ENCODE data around the gene MRPL34. TPM values are rescaled to one million over a fixed set of nuclear protein-coding genes. Genes with fewer than 3 reads are reported as not detected.

The MRPL34 gene
- total and polyA plus RNA-seq, 9 of the 15 experiments (the other 6 are each of a cell fraction or from before 2014, with no cell fraction given) = 11.5 to 256 (median 72.5) TPM

- in situ Hi-C loops (cut with MboI) (no loop called here), intact Hi-C loops (cut with micrococcal nuclease) (loop anchor here (1.0 to 5.0 kb wide), 3 partner anchors 76 to 509 kb away; no protein-coding TSS in a partner anchor)
- Histone ChIP-seq H4K20me1 (replicated peaks; ENCODE audit: control insufficient read depth, insufficient read depth, low read length) (peaks cover 6% of the 10 kb centered on the region; the same call in 1 of the 2 replicates), H3K9me3 (replicated peaks; ENCODE audit: control insufficient read depth, insufficient read depth, low read depth, low read length) (no peaks in the 10 kb centered on the region), H3K36me3 (ENCODE audit: control insufficient read depth, insufficient read depth, low read length) (peaks cover 32% of the 10 kb centered on the region; the same call in 2 of the 3 replicates), H3K9ac (ENCODE audit: insufficient read depth in 1 of 2, low read depth in 2 of 2, low read length in 2 of 2) (peak within 1 kb of the TSS; percentile 65 to 93), H3K27ac (ENCODE audit: extremely low read depth, low read depth, low read length) (peak within 1 kb of the TSS; percentile 58; the same call in 2 of the 3 replicates), H3K4me1 (replicated peaks in 1 of 2; ENCODE audit: control insufficient read depth in 2 of 2, insufficient read depth in 2 of 2, low read length in 2 of 2) (peaks cover under 1 to 30% of the 10 kb centered on the region in 2 experiments), H3K4me2 (ENCODE audit: insufficient read depth, low read length) (peak within 1 kb of the TSS; percentile 88), H3K4me3 (peak within 1 kb of the TSS; percentile 51), H2AFZ (ENCODE audit: low read depth, low read length) (peak within 1 kb of the TSS; percentile 97), H3K79me2 (ENCODE audit: control insufficient read depth, insufficient read depth, low read length) (peaks cover 5% of the 10 kb centered on the region; the same call in 2 of the 3 replicates), H3K27me3 (ENCODE audit: control insufficient read depth in 2 of 2, insufficient read depth in 2 of 2, low read length in 2 of 2) (no peaks in the 10 kb centered on the region), H3K9me1 (ENCODE audit: control insufficient read depth, insufficient read depth, low read length) (peaks cover 3% of the 10 kb centered on the region)
- 27% methylated on average over 33 of the region's 75 CpGs for WGBS (ENCODE audit: insufficient coverage, low coverage, missing lambda C conversion rate)
- ATAC-seq (peak; percentile 55), DNase-seq (ENCODE audit: extremely low read depth in 1 of 4, low spot score in 3 of 4) (peak; percentile 59 to 64 (median 63)), FAIRE-seq (no peak)
- ChIA-PET POLR2A (interaction anchor here (0.7 to 2.0 kb wide), 8 partner anchors 10 to 207 kb away, joined by 3 to 12 read pairs (median 3); partner anchors contain the start of genes BABAM1 and HAUS8), CTCF (ENCODE audit: low intra/inter-chr PET ratio) (interaction anchor here (0.9 to 2.0 kb wide), 3 partner anchors 21 to 214 kb away, joined by 4 to 23 read pairs (median 10); no protein-coding TSS in a partner anchor)
- BruUV-seq (replicated peaks) = no TSS peak
- no peak for TF ChIP-seq CREM (IDR thresholded peaks at IDR 0.05; ENCODE audit: low read depth)
- TF ChIP-seq ZNF23 (CRISPR knock-in tag; IDR thresholded peaks at IDR 0.05) = no peak
- no peak for TF ChIP-seq HCFC1 (IDR thresholded peaks at IDR 0.05; ENCODE audit: low read depth, low read length)
- no peak for TF ChIP-seq SRSF7 (optimal IDR thresholded peaks at IDR 0.05; ENCODE audit: low read depth, low read length)
- TF ChIP-seq BDP1 (IDR thresholded peaks at IDR 0.05; ENCODE audit: insufficient read depth, insufficient read length) = no peak
- no peak for TF ChIP-seq PRPF4 (IDR thresholded peaks at IDR 0.05; ENCODE audit: insufficient read depth, low read depth, low read length, poor library complexity, severe bottlenecking)
- TF ChIP-seq ZNF277 (CRISPR knock-in tag; IDR thresholded peaks at IDR 0.05; ENCODE audit: borderline replicate concordance) = no peak
- peak; percentile 40; the same call in 1 of the 2 replicates for TF ChIP-seq CBFA2T2 (conservative IDR thresholded peaks at IDR 0.05)
- no peak for TF ChIP-seq HMG20A (CRISPR knock-in tag; conservative IDR thresholded peaks at IDR 0.05)
- TF ChIP-seq EP300 (IDR thresholded peaks at IDR 0.05; ENCODE audit: low read length) = no peak
- no peak for TF ChIP-seq ZNF445 (CRISPR knock-in tag; IDR thresholded peaks at IDR 0.05; ENCODE audit: low read depth)
- no peak for TF ChIP-seq E2F4 (CRISPR knock-in tag; IDR thresholded peaks at IDR 0.05; ENCODE audit: low read depth)
- no peak for TF ChIP-seq SIN3B (IDR thresholded peaks at IDR 0.05; ENCODE audit: low read depth)
- TF ChIP-seq CREB1 (IDR thresholded peaks at IDR 0.05) = no peak
- TF ChIP-seq CREB1 (CRISPR knock-in tag; IDR thresholded peaks at IDR 0.05) = no peak
- no peak for TF ChIP-seq ZNF695 (CRISPR knock-in tag; IDR thresholded peaks at IDR 0.05)
- no peak for TF ChIP-seq ZNF668 (CRISPR knock-in tag; IDR thresholded peaks at IDR 0.05)
- no peak for TF ChIP-seq ZBTB2 (IDR thresholded peaks at IDR 0.05)
- TF ChIP-seq BRD9 (IDR thresholded peaks at IDR 0.05; ENCODE audit: low read depth, partially characterized antibody) = no peak
These were observed 24.0 kb upstream of the MRPL34 start, which contains the start of gene ANKLE1 for GRCh38 chr19:17281391-17282304. TSS of gene ANKLE1 (plus strand) at chr19:17281901. CDS start at chr19:17281921, 20 bp downstream.

All from K562 (cell line).